Ishikawa (cell line): ENCODE results near the gene ZFR.

ENCODE experiments used
- CREB1 ChIP-seq: IDR thresholded peaks from 2 replicates; pipeline ENCODE4 v1.6.1; 2012; ENCODE audit warnings: low read depth
- EP300 ChIP-seq: IDR thresholded peaks from 2 replicates; pipeline ENCODE4 v1.6.1; 2012; ENCODE audit warnings: borderline replicate concordance
- FOXM1 ChIP-seq: IDR thresholded peaks from 2 replicates; pipeline ENCODE4 v1.6.1; 2012; ENCODE audit warnings: low read depth, borderline replicate concordance
- NFIC ChIP-seq: IDR thresholded peaks from 2 replicates; pipeline ENCODE4 v1.6.1; 2012
- RAD21 ChIP-seq: IDR thresholded peaks from 2 replicates; pipeline ENCODE4 v1.6.1; 2012; ENCODE audit warnings: low read depth
- REST ChIP-seq: IDR thresholded peaks from 2 replicates; pipeline ENCODE4 v1.6.1; 2012; ENCODE audit warnings: low read depth, mild to moderate bottlenecking

- TF ChIP-seq CREB1, result no peak
- no peak for TF ChIP-seq EP300
- TF ChIP-seq REST, result no peak
- no peak for TF ChIP-seq NFIC
- no peak for TF ChIP-seq FOXM1
- TF ChIP-seq RAD21, result no peak
These were observed 59.9 kb downstream of the ZFR start for GRCh38 chr5:32384621-32385020.
